Thyroid gland (tissue), 4 donors: ENCODE results near the gene MPZL2. TPM values are rescaled to one million over a fixed set of nuclear protein-coding genes. Genes with fewer than 3 reads are reported as not detected.

Experiments
- DNase-seq, 2 donors: peaks; one replicate each; pipeline ENCODE4 v3.0.0-alpha.2; 2019
- H3K27ac ChIP-seq, 3 donors: fragments of 200-600 bp; sonication (generic); 1 replicate in 2 of 3; 2 replicates in 1 of 3; pipeline ENCODE4 v1.5.1; 2016 to 2019; ENCODE audit warnings: mild to moderate bottlenecking in 1 of 3, moderate library complexity in 1 of 3
- H3K27me3 ChIP-seq: fragments of 200-600 bp; sonication (generic); one replicate; pipeline ENCODE4 v1.5.1; 2019
- H3K36me3 ChIP-seq, 2 donors: fragments of 200-600 bp; sonication (generic); one replicate each; pipeline ENCODE4 v1.5.1; 2016 to 2019
- H3K4me1 ChIP-seq, 2 donors: fragments of 200-600 bp; sonication (generic); one replicate each; pipeline ENCODE4 v1.5.1; 2017 to 2019
- H3K4me3 ChIP-seq, 3 donors: fragments of 200-600 bp; sonication (generic); replicated peaks in 1 of 3; 1 replicate in 2 of 3; 2 replicates in 1 of 3; pipeline ENCODE4 v1.5.1; 2016; ENCODE audit warnings: mild to moderate bottlenecking in 1 of 3
- H3K9me3 ChIP-seq: fragments of 200-600 bp; sonication (generic); one replicate; pipeline ENCODE4 v1.5.1; 2017
- CTCF ChIP-seq, 6 experiments: fragments of 200-600 bp in 3 of 6; fragments of 450-650 bp in 3 of 6; sonication (generic) in 3 of 6; IDR thresholded peaks; one replicate each; pipeline ENCODE4 v1.5.1; 2016 to 2019; ENCODE audit warnings: antibody characterized with exemption in 6 of 6, mild to moderate bottlenecking in 2 of 6, inconsistent platforms in 1 of 6, moderate library complexity in 1 of 6
- POLR2A ChIP-seq, 2 donors: fragments of 450-650 bp; IDR thresholded peaks; one replicate each; pipeline ENCODE4 v1.6.1; 2017; ENCODE audit warnings: antibody characterized with exemption in 2 of 2, mild to moderate bottlenecking in 2 of 2, moderate library complexity in 1 of 2
- WGBS, 2 donors: methylation state at CpG; one replicate each; pipeline ENCODE4 v1.1.5; 2017; 5-methylcytosine and 5-hydroxymethylcytosine counted together
- intact Hi-C: fragments of 100-400 bp; cut with DNase I; formaldehyde crosslinking; loops from one replicate; pipeline ENCODE4 v1.15.1; 2023
- total RNA-seq, 4 donors: library from RNA; depleted of rRNA; stranded (reverse); fragments of >200 nt; gene quantifications; one replicate each; pipeline ENCODE4 v1.2.3, GENCODE V29; 2016

The MPZL2 gene
- total RNA-seq, 4 donors from 2014 or later, result 40.3 to 92.7 (median 76.1) TPM

GRCh38 chr11:118267486-118267885 is 3.4 kb upstream of the MPZL2 start:
- H3K4me3 ChIP-seq, result no peak overlapping the region
- H3K27me3 ChIP-seq, result no peaks in the 10 kb centered on the region
- intact Hi-C loops, result no loop called here
- no peak for TF ChIP-seq CTCF (IDR thresholded peaks at IDR 0.05)
- no peak for TF ChIP-seq POLR2A (IDR thresholded peaks at IDR 0.05)
- peak overlapping the region in 1 of 3 donors; percentile 92 for H3K27ac ChIP-seq
- no peaks in the 10 kb centered on the region for H3K9me3 ChIP-seq
- DNase-seq, result no peak
- 51 to 54% methylated on average over 4 of the region's 4 CpGs for WGBS, 2 donors
- H3K4me1 ChIP-seq, result peaks cover 23 to 36% of the 10 kb centered on the region in 2 donors
- H3K36me3 ChIP-seq, result no peaks in the 10 kb centered on the region

- intact Hi-C loops, result no loop called here
- DNase-seq, result peak; percentile 98 to 99
- no peak overlapping the region for H3K4me3 ChIP-seq
- H3K36me3 ChIP-seq, result no peaks in the 10 kb centered on the region
- WGBS, 2 donors, result 17 to 24% methylated on average over 1 of the region's 1 CpG
- no peaks in the 10 kb centered on the region for H3K27me3 ChIP-seq
- H3K27ac ChIP-seq, result peak overlapping the region; percentile 72 to 92 (median 84)
- peaks cover 24 to 41% of the 10 kb centered on the region in 2 donors for H3K4me1 ChIP-seq
- TF ChIP-seq CTCF (IDR thresholded peaks at IDR 0.05) (no peak), POLR2A (IDR thresholded peaks at IDR 0.05) (peak in 1 of 2 donors; percentile 62)
- no peaks in the 10 kb centered on the region for H3K9me3 ChIP-seq
Observed at GRCh38 chr11:118265954-118266353, 1.9 kb upstream of the MPZL2 start.

- no peaks in the 10 kb centered on the region for H3K27me3 ChIP-seq
- H3K4me1 ChIP-seq, result peaks cover 24 to 48% of the 10 kb centered on the region in 2 donors
- no peak for DNase-seq
- peak overlapping the region; percentile 81 to 92 (median 84) for H3K27ac ChIP-seq
- H3K36me3 ChIP-seq, result no peaks in the 10 kb centered on the region
- H3K4me3 ChIP-seq, result peak overlapping the region in 1 of 3 donors; percentile 33
- WGBS, 2 donors, result 25 to 30% methylated on average over 13 of the region's 13 CpGs
- TF ChIP-seq POLR2A (IDR thresholded peaks at IDR 0.05) (no peak), CTCF (IDR thresholded peaks at IDR 0.05) (no peak)
- no peaks in the 10 kb centered on the region for H3K9me3 ChIP-seq
- intact Hi-C loops, result no loop called here
Observed at GRCh38 chr11:118264569-118265465, 720 bp upstream of the MPZL2 start.

GRCh38 chr11:118263112-118263511 is 985 bp downstream of the MPZL2 start:
- WGBS, 2 donors, result 27 to 33% methylated on average over 4 of the region's 4 CpGs

More at GRCh38 chr11:118263112-118263511, 985 bp downstream of the MPZL2 start:
- H3K4me3 ChIP-seq, result peak overlapping the region in 2 of 3 donors; percentile 33 to 43
- H3K27me3 ChIP-seq, result no peaks in the 10 kb centered on the region
- H3K9me3 ChIP-seq, result no peaks in the 10 kb centered on the region
- no peak for TF ChIP-seq CTCF (IDR thresholded peaks at IDR 0.05)
- no peak for TF ChIP-seq POLR2A (IDR thresholded peaks at IDR 0.05)
- peaks cover 24 to 48% of the 10 kb centered on the region in 2 donors for H3K4me1 ChIP-seq
- no peaks in the 10 kb centered on the region for H3K36me3 ChIP-seq
- intact Hi-C loops, result no loop called here
- DNase-seq, result no peak
- H3K27ac ChIP-seq, result peak overlapping the region; percentile 81 to 92 (median 84)
